HG03175 (cell line): ENCODE data around the gene DIO1.

Experiments used
- ATAC-seq: cut with Tn5 transposase; IDR thresholded peaks from one replicate; pipeline ENCODE4 v1.9.1; 2021; ENCODE audit warnings: mild to moderate bottlenecking, moderate library complexity; ENCODE audit not compliant: unreplicated experiment

The DIO1 gene

GRCh38 chr1:53938136-53938830, 44.3 kb downstream of the DIO1 start:
- no peak for ATAC-seq

- no peak for ATAC-seq
These were observed 48.4 kb downstream of the DIO1 start for GRCh38 chr1:53942127-53942957.

GRCh38 chr1:53943090-53943489, 49.1 kb downstream of the DIO1 start:
- ATAC-seq, result no peak

- ATAC-seq, result no peak
These were observed 49.6 kb downstream of the DIO1 start for GRCh38 chr1:53943490-53944043.

GRCh38 chr1:53944469-53945182, 50.6 kb downstream of the DIO1 start:
- ATAC-seq, result no peak

- no peak for ATAC-seq
These were observed 51.1 kb downstream of the DIO1 start for GRCh38 chr1:53945183-53945432.

GRCh38 chr1:53945433-53946251, 51.7 kb downstream of the DIO1 start, which contains the start of gene IFT25:
Gene IFT25, minus strand, starts transcription at chr1:53945699. Its CDS starts 5,617 bp downstream, at chr1:53940082.
- peak; percentile 75 for ATAC-seq

- ATAC-seq, result peak; percentile 72
These were observed 52.5 kb downstream of the DIO1 start, which contains the start of gene LRRC42 for GRCh38 chr1:53946252-53947171. Gene LRRC42, plus strand, starts transcription at chr1:53946350. Its CDS starts 5,650 bp downstream, at chr1:53952000.

GRCh38 chr1:53947172-53947907, 53.4 kb downstream of the DIO1 start:
- no peak for ATAC-seq

GRCh38 chr1:53948291-53948690, 54.3 kb downstream of the DIO1 start:
- ATAC-seq, result no peak

- no peak for ATAC-seq
These were observed 55.3 kb downstream of the DIO1 start for GRCh38 chr1:53949023-53949990.

GRCh38 chr1:53951697-53952096, 57.7 kb downstream of the DIO1 start:
- no peak for ATAC-seq

- no peak for ATAC-seq
These were observed 60.1 kb downstream of the DIO1 start for GRCh38 chr1:53954128-53954527.

- ATAC-seq, result no peak
These were observed 62.6 kb downstream of the DIO1 start for GRCh38 chr1:53956308-53957168.

GRCh38 chr1:53957194-53957818, 63.3 kb downstream of the DIO1 start:
- ATAC-seq, result no peak

- ATAC-seq, result no peak
These were observed 65.8 kb downstream of the DIO1 start for GRCh38 chr1:53959664-53960250.
